WERI-Rb-1 (cell line): ENCODE measurements around the gene BCAS3.

Source experiments
- DNase-seq: peaks from one replicate; pipeline ENCODE4 v3.0.0-alpha.2; 2020
- H3K27ac ChIP-seq: fragments of 250-450 bp; sonication (Bioruptor Pico); 2 replicates; pipeline ENCODE4 v1.5.1; 2020; ENCODE audit warnings: mild to moderate bottlenecking, moderate library complexity
- H3K27me3 ChIP-seq: fragments of 250-450 bp; sonication (Bioruptor Pico); 2 replicates; pipeline ENCODE4 v1.5.1; 2021; ENCODE audit warnings: mild to moderate bottlenecking, low read depth, moderate library complexity; ENCODE audit not compliant: insufficient read depth, severe bottlenecking
- H3K36me3 ChIP-seq: fragments of 250-450 bp; sonication (Bioruptor Pico); 2 replicates; pipeline ENCODE4 v1.5.1; 2020; ENCODE audit warnings: mild to moderate bottlenecking, moderate library complexity
- H3K4me3 ChIP-seq: 2 replicates; pipeline ENCODE4 v1.5.1; 2011; ENCODE audit warnings: low read depth, mild to moderate bottlenecking, control low read depth, low read length
- H3K9me3 ChIP-seq: fragments of 250-450 bp; sonication (Bioruptor Pico); 2 replicates; pipeline ENCODE4 v1.5.1; 2021; ENCODE audit warnings: mild to moderate bottlenecking, moderate library complexity; ENCODE audit not compliant: severe bottlenecking
- CTCF ChIP-seq: IDR thresholded peaks from 2 replicates; pipeline ENCODE4 v1.5.1; 2011; ENCODE audit warnings: low read depth, mild to moderate bottlenecking, control low read depth, inconsistent platforms, low read length

BCAS3 gene

GRCh38 chr17:61390479-61390791 is 712.8 kb downstream of the BCAS3 start:
- TF ChIP-seq CTCF = no peak
- no peaks in the 10 kb centered on the region for H3K9me3 ChIP-seq
- no peak overlapping the region for H3K27ac ChIP-seq
- H3K27me3 ChIP-seq = no peaks in the 10 kb centered on the region
- H3K36me3 ChIP-seq = no peaks in the 10 kb centered on the region
- H3K4me3 ChIP-seq = no peak overlapping the region
- DNase-seq = no peak

- TF ChIP-seq CTCF = no peak
- H3K4me3 ChIP-seq = no peak overlapping the region
- H3K36me3 ChIP-seq = no peaks in the 10 kb centered on the region
- no peaks in the 10 kb centered on the region for H3K27me3 ChIP-seq
- no peaks in the 10 kb centered on the region for H3K9me3 ChIP-seq
- H3K27ac ChIP-seq = no peak overlapping the region
- DNase-seq = no peak
Measured at GRCh38 chr17:61391595-61392291, 714.1 kb downstream of the BCAS3 start.

- no peak overlapping the region for H3K27ac ChIP-seq
- no peaks in the 10 kb centered on the region for H3K36me3 ChIP-seq
- H3K9me3 ChIP-seq = no peaks in the 10 kb centered on the region
- no peaks in the 10 kb centered on the region for H3K27me3 ChIP-seq
- no peak overlapping the region for H3K4me3 ChIP-seq
- TF ChIP-seq CTCF = no peak
- DNase-seq = no peak
Measured at GRCh38 chr17:61392679-61393078, 715.0 kb downstream of the BCAS3 start.

GRCh38 chr17:61393550-61393903 is 715.9 kb downstream of the BCAS3 start:
- H3K27ac ChIP-seq = peak overlapping the region; percentile 20; the same call in 1 of the 2 replicates
- H3K9me3 ChIP-seq = no peaks in the 10 kb centered on the region
- H3K27me3 ChIP-seq = peaks cover 6% of the 10 kb centered on the region
- TF ChIP-seq CTCF = peak; percentile 72
- no peak overlapping the region for H3K4me3 ChIP-seq
- H3K36me3 ChIP-seq = no peaks in the 10 kb centered on the region
- DNase-seq = no peak

- Histone ChIP-seq H3K27me3 (peaks cover 12% of the 10 kb centered on the region), H3K36me3 (peaks cover 4% of the 10 kb centered on the region), H3K9me3 (no peaks in the 10 kb centered on the region), H3K4me3 (no peak overlapping the region), H3K27ac (peak overlapping the region; percentile 45)
- TF ChIP-seq CTCF = no peak
- DNase-seq = peak; percentile 93
Measured at GRCh38 chr17:61393904-61394629, 716.4 kb downstream of the BCAS3 start.
